ENCODE data around the gene MTM1. TPM values are rescaled to one million over a fixed set of nuclear protein-coding genes. Genes with fewer than 3 reads are reported as not detected.

Gene MTM1
- total and polyA plus RNA-seq, 9 of the 15 experiments (the other 6 are each of a cell fraction or from before 2014, with no cell fraction given) = 5.6 to 13.3 (median 9.5) TPM

GRCh38 chrX:150526692-150527091, 41.7 kb upstream of the MTM1 start:
- no peak for ATAC-seq
- H3K9ac ChIP-seq (ENCODE audit: insufficient read depth in 1 of 2, low read depth in 2 of 2, low read length in 2 of 2) = no peak overlapping the region
- FAIRE-seq = no peak
- H4K20me1 ChIP-seq (replicated peaks; ENCODE audit: control insufficient read depth, insufficient read depth, low read length) = no peaks in the 10 kb centered on the region
- no peak for DNase-seq (ENCODE audit: extremely low read depth in 1 of 4, low spot score in 3 of 4)
- 0% methylated on average over 6 of the region's 7 CpGs for whole genome bisulfite sequencing (ENCODE audit: insufficient coverage, low coverage, missing lambda C conversion rate)
- H3K27me3 ChIP-seq (ENCODE audit: control insufficient read depth in 2 of 2, insufficient read depth in 2 of 2, low read length in 2 of 2) = peaks cover 0 to 15% of the 10 kb centered on the region in 2 experiments; a peak in 2 of 5 replicates
- H3K9me3 ChIP-seq (replicated peaks; ENCODE audit: control insufficient read depth, insufficient read depth, low read depth, low read length) = no peaks in the 10 kb centered on the region
- no TSS peak for BruUV-seq (replicated peaks)
- in situ Hi-C loops (cut with MboI) = no loop called here
- H3K4me3 ChIP-seq = no peak overlapping the region
- no peak overlapping the region for H3K4me2 ChIP-seq (ENCODE audit: insufficient read depth, low read length)
- no peaks in the 10 kb centered on the region for H3K36me3 ChIP-seq (ENCODE audit: control insufficient read depth, insufficient read depth, low read length)
- ChIA-PET POLR2A (no interaction called here), CTCF (ENCODE audit: low intra/inter-chr PET ratio) (no interaction called here)
- no peaks in the 10 kb centered on the region for H3K9me1 ChIP-seq (ENCODE audit: control insufficient read depth, insufficient read depth, low read length)
- intact Hi-C loops (cut with micrococcal nuclease) = no loop called here
- no peak overlapping the region for H3K27ac ChIP-seq (ENCODE audit: extremely low read depth, low read depth, low read length)
- no peak overlapping the region for H2AFZ ChIP-seq (ENCODE audit: low read depth, low read length)
- no peaks in the 10 kb centered on the region for H3K79me2 ChIP-seq (ENCODE audit: control insufficient read depth, insufficient read depth, low read length)
- TF ChIP-seq NFE2 (IDR thresholded peaks at IDR 0.05; ENCODE audit: low read depth) (no peak), NBN (IDR thresholded peaks at IDR 0.05; ENCODE audit: low read depth) (no peak), HNRNPK (IDR thresholded peaks at IDR 0.05; ENCODE audit: low read depth, low read length, poor library complexity, severe bottlenecking) (no peak), KDM1A (IDR thresholded peaks at IDR 0.05) (no peak), KAT8 (IDR thresholded peaks at IDR 0.05; ENCODE audit: low read depth) (no peak), MEF2D (tag; conservative IDR thresholded peaks at IDR 0.05; ENCODE audit: low read depth) (no peak), NR3C1 (CRISPR knock-in tag; IDR thresholded peaks at IDR 0.05) (no peak), E2F8 (IDR thresholded peaks at IDR 0.05; ENCODE audit: low read depth, partially characterized antibody) (no peak), GTF2A2 (tag; IDR thresholded peaks at IDR 0.05) (no peak)
- H3K4me1 ChIP-seq (replicated peaks in 1 of 2; ENCODE audit: control insufficient read depth in 2 of 2, insufficient read depth in 2 of 2, low read length in 2 of 2) = no peaks in the 10 kb centered on the region; a peak in 2 of 5 replicates
